Spleen (tissue), 7 donors: ENCODE data around the gene LMOD1.

Experiments used
- POLR2A ChIP-seq, 3 donors: fragments of 450-650 bp; IDR thresholded peaks; one replicate each; pipeline ENCODE4 v1.5.1; 2017; ENCODE audit warnings: antibody characterized with exemption in 3 of 3, mild to moderate bottlenecking in 1 of 3
- TF ChIP-seq, protein P1 (sequence below), 11 experiments: fragments of 200-600 bp in 7 of 11; fragments of 450-650 bp in 4 of 11; sonication (generic) in 4 of 11; IDR thresholded peaks in 8 of 11; conservative IDR thresholded peaks in 3 of 11; 1 replicate in 7 of 11; 2 replicates in 4 of 11; pipeline versions ENCODE4 v1.4.0 to v1.8.0; 2016 to 2021; ENCODE audit warnings: antibody characterized with exemption in 11 of 11, inconsistent platforms in 4 of 11, mild to moderate bottlenecking in 1 of 11
- donor health status: DM: no; HTN: no; CAD: no; lungs with moderate emphysema.
- donor health status: DM: no; HTN: no; CAD: no.
- donor health status: DM: no; HTN: no; CAD: no.

GRCh38 chr1:201859424-201859823, 86.9 kb downstream of the LMOD1 start:
- TF ChIP-seq, protein P1, sequence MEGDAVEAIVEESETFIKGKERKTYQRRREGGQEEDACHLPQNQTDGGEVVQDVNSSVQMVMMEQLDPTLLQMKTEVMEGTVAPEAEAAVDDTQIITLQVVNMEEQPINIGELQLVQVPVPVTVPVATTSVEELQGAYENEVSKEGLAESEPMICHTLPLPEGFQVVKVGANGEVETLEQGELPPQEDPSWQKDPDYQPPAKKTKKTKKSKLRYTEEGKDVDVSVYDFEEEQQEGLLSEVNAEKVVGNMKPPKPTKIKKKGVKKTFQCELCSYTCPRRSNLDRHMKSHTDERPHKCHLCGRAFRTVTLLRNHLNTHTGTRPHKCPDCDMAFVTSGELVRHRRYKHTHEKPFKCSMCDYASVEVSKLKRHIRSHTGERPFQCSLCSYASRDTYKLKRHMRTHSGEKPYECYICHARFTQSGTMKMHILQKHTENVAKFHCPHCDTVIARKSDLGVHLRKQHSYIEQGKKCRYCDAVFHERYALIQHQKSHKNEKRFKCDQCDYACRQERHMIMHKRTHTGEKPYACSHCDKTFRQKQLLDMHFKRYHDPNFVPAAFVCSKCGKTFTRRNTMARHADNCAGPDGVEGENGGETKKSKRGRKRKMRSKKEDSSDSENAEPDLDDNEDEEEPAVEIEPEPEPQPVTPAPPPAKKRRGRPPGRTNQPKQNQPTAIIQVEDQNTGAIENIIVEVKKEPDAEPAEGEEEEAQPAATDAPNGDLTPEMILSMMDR (IDR thresholded peaks at IDR 0.05 in 8 of 11, conservative IDR thresholded peaks at IDR 0.05 in 3 of 11): no peak
- TF ChIP-seq POLR2A (IDR thresholded peaks at IDR 0.05): no peak
